Stimulated activated CD8-positive, alpha-beta memory T cell treated with anti-CD3 and anti-CD28 coated beads, Interleukin-15, amount 100 ng/mL, for 4 hours (primary cell): ENCODE measurements around the gene DGKE.

Source experiments
- DNase-seq, 2 donors: peaks; one replicate each; pipeline ENCODE4 v3.0.0-alpha.2; 2020; ENCODE audit warnings: low read depth in 2 of 2

DGKE gene

DNA sequence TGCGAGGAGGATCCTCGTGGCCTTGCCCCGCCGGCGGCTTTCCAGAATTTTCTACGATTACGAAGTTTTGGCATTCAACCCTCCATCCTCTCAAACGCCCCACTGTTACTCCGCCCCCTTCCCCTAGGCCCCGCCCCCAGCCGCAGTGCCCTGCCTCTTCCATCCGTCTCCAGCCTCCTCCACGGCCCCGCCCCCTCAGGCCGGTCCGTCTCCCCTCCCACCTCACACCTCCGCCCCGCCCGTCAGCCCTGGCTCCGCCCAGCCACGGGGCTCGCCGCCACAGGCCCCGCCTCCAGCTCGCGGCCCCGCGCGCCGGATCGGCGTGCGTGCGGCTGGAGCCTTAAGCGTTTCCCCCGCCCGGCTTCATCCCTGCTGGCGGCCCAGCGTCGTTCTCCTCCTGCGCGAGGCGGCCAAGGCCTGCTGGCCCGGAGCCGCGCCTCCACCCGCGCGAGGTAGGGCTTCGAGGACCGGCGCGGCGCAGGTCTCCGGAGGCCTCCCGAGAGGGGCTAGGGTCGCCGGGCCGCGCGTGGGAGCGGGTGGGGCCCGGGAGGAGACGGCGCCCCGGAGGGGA, at the start of gene DGKE, which contains the start of gene C17orf67:
TSS of gene DGKE (plus strand) at position 343 of the 571 bp plus-strand sequence. CDS start 645 bp downstream, outside the sequence.
TSS of gene C17orf67 (minus strand) at position 112 of the 571 bp plus-strand sequence. CDS start 18,110 bp downstream, outside the sequence.
- peak; percentile 98 for DNase-seq

DNA sequence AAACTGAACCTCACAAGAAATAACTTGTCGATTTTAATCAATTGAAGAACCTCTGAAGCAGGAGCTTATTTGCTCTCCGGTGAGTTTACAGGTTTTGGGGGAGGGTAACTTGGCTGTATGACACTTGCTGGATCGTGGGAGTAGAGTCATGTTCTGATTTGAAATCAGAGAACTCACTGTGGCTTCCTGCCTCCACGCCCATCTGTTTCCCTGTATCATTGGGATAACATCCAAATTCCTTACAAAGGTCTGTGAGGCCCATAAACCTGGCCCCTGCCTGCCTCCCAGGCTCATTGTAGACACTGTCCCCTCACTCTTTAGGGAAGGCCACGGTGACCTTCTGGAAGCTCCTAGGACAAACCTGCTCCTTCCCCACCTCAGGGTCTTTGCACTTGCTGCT, 48.5 kb upstream of the DGKE start:
- DNase-seq: no peak

DNA sequence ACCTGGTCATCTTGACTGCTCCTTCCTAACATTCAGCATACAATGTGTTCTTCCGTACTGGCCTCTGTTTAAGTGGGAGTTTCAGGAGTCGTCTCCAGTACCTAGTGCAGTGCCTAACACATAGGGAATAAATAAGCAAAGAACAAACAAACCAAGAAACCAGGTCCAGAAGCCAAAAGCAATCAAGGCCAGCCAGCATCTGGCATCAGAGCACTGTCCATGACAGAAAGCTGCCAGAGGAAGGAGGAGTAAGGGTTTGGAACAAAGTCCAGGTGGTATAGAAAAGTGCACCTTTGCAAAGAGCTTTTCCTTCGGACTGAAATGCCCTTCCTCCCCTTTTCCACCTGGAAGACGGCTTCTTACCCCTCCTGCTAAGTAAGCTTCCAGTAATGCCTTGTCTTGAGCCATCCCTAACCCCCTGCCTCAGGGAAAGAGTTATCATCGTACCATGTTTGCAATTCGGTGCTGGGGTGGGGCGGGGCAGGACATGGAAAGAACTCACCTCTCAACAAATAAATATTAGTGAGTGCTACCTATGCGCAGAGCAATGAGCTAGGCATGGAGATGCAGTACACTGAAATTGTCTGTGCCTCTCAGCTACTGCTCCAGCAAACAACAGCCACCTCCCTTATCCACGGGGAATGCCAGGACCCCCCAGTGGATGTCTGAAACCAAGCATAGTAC, 47.8 kb upstream of the DGKE start:
- no peak for DNase-seq

DNA sequence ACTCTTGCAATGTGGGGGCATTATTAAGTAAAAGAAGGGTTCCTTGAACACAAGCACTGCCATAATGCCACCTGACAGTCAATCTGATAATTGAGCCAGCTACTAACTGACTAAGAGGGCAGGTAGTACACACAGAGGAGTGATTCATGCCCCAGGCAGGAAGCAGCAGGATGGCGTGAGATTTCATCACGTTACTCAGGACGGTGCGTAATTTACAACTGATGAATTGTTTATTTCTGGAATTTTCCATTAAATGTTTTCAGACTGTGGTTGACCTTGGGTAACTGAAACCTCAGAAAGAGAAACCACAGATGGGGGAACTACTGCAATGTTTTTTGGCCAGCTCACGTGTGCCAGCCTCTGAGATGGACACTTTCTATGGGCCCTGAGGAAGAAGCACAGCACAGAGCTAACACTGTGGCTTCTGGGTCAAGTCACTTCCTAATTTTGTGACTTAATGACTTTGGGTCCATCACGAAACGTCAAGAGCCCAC, 46.9 kb upstream of the DGKE start:
- peak; percentile 15 to 46 for DNase-seq

DNA sequence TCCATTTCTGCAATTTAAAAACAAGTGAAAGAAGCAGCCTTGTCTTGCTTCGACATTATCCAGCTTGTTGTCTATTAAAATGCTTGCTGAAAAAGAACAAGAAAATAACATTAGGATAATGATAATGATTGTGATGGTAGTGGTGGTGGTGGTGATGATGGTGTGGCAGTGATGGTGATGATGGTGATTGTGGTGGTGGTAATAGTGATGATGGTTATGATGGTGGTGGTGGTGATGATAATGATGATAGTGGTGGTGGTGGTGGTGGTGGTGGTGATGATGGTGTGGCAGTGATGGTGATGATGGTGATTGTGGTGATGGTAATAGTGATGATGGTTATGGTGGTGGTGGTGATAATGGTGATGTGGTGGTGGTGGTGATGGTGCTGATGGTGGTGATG, 41.7 kb upstream of the DGKE start:
- DNase-seq: no peak

DNA sequence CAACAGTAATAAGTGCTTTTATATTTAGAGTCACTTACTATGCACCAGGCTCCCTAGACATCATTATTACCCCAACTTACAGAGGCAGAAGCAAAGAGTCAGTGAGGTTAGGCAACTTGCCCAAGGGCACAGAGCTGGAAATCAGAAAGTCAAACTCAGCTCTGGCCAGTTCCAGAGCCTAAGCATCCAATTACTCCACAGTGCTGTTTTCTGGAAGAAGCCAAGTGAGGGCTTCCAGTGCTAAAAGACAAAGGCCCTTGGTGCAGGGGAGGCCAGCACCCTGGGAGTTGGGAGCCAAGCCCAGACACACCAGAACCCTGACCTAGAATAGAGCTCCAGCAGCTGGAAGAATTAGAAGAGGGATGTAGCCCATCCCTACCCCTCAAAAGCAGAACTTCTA, 40.4 kb upstream of the DGKE start:
- no peak for DNase-seq

DNA sequence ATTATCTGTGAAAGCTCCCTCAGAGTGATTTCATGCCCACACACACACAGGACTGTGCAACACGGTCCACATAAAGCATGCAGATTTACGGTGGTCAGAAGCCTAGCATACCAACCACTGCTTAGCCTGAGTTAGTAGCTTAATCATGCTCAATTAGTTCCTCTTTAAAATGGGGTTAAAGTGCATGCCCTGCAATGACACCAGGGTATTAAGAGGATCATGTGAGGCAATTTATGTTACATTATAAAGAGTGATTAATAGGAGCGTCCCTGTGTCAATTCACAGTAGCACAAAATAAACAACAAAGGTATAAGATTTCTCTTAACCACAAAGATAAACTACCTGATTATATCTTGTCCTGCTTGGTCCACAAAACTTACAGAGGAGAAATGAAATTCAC, 40.0 kb upstream of the DGKE start:
- no peak for DNase-seq

DNA sequence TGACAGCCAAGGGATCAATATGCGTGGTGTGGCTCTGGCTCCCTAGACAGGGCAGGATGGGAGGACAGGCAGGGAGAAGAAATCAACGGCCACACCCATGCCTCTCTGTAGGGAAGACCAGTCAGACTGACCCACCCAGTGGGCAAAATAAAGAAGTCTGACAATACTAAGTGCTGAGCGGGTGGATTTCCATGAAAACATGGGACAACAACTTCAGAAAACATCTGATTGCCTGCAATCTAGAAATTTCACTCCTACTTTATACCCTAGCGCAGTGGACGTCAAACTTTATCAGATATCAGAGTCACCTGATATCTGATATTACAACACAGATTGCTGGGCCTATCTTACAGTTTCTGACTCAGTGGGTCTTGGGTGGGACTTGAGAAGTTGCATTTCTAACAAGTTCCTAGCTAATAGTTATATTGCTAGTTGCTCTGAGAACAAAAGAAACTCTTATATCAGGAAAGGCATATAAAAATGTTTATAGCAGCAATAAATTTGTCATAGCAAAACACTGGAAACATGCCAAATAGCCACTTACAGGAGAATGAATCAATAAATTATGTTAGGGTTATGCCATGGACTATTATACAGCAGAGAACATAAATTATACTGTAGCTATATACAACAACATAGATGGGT, 38.6 kb upstream of the DGKE start:
- DNase-seq: no peak

DNA sequence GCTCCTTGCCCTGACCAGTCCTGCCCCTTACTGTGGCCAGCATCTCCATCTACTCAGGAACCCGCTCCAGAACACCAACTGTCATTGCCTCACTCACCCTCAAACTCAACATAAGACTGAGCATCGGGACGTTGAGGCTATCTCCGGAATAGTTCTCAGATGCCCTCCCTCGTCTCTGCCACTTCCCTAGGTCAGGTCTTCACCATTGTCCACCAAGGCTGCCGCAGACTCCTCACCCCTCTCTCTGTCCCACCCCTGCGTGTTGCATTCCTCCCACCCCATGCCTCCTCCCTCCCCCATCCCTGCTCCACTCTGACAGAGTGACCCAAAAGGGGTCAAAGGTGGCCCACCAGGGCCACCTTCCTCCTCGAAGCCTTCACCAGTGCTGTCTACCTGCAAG, 37.4 kb upstream of the DGKE start:
- no peak for DNase-seq

DNA sequence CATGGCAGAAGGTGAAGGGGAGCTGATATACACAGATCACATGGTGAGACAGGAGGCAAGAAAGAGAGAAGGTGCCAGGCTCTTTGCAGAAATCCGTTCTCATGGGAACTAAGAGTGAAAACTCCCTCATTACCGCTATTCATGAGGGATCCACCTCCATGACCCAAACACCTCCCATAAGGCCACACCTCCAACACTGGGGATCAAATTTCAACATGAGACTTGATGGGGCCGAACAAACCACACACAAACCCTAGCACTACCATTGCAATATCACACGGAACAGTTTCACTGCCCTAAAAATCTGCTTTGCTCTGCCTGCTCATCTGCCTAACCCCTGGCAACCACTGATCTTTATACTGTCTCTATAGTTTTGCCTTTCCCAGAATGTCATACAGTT, 35.0 kb upstream of the DGKE start:
- DNase-seq: no peak

DNA sequence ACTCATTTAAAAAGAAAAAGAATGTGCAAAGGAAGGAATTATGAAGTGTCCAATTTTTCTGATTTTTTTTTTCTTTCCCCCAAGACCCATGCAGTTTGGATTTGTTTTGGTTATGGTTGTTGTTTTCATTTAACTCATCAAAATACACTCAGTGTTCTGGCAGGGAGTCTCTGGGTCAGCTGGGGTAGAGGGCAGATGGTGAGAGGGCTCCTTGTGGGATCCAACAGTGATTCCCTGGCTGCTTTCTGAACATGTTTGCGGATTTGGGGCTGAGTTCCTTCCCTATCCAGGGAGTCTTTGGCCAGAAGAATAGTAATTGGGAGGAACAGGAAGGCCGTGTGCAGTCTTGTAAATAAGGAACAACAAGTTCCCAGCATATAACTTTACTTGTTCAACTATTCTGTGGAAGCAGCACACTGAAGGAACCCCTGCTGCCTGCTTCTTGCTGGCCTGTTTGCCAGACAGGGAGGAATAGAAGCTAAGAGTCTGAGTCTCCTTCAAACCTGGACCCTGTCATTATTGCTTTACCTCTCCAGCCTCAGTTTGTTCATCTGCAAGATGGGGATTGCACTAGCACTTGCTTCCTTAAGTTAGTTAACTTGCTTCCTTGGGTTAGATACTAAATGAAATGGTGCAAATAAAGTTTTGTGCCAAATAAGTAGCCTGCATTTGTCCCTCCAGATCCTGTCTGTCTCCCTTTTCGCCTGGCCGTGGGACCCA, 32.3 kb upstream of the DGKE start:
- no peak for DNase-seq

DNA sequence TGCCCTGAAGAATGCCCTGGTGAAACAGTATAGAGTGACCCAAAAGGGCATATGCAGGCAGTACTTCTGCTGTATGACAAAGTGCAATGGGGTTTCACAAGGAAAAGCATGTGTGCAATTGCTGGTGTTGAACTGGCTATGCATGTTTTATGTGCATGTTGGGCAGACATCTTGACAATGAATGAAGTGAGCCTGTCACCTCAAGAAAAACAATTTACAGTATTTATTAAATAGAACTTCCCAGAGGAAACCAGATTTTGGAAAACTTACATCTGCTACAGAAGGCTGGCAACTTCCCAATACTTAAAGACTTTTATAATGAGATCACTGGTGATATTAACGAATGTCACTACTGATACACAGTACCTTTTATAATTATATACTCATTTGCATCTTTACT, 30.9 kb upstream of the DGKE start:
- DNase-seq: no peak

DNA sequence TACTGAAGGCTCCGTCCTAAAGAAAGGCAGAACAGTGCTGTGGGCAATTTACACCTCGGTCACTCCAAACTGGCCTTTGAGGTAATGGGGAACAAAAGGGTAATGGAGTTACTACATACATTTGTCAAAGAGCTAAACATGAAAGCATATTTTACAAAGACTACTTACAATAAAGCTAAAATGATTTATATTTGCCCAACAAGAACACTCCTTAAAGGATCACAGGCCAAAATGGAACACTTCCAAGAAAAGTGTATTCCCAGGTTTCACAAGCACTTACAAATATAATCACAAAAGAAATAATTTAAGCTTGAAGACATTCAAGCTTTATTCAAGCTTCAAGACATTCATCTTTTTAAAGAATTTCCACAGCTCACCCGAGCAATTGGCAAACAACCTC, 29.5 kb upstream of the DGKE start:
- no peak for DNase-seq

DNA sequence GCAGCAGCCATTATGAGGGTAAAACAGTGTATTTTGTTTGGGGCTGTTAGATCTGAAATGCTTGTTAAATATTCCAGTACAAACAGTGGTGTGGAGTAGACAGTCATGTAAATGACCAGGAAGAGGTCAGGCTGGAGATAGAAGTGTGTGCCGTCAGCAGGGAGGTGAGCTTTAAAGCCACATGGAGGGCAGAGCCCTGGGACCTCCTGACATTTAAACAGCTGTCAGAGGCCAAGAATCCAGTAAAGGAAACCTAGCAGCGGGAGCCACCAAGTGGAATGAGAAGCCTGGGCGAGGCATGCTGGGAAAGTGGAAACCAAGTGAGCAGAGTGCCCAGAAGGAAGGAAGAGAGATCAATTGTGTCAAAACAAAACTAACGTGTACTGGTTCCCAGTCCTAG, 27.0 kb upstream of the DGKE start:
- no peak for DNase-seq

DNA sequence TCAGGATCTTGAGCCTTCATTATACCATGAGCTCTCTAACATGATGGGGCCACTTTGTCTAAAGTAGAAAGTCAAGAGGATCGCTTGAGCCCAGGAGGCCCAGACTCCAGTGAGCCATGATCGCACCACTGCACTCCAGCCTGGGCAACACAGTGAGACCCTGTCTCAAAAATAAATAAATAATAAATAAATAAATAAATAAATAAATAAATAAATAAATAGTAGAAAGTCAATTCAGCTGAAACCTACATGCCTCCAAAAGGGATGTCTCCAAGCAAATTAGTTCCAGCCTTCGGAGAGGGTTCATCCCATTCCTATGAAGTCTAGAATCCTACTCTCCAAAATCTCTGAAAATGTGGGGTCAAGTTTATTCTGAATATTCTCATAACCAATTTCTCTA, 26.2 kb upstream of the DGKE start:
- no peak for DNase-seq

DNA sequence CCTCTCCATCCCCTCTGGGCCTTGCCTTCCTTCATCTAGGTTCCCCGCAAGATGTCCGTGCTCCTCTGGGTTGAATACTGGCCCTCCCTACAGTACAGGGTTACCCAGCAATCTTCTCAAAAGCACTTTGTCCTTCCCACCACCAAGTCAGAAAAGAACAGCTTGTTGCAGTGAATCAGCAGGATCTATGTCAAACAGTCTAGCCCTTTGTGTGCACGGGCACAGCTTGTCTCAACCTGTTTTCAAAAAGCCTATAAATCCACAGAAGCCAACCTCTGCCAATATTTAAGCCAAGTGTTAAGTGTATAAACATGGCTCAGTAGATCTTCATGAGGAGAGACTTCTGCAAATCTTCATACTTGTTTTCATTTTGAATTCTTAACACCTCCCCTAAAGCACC, 25.4 kb upstream of the DGKE start:
- DNase-seq: no peak

DNA sequence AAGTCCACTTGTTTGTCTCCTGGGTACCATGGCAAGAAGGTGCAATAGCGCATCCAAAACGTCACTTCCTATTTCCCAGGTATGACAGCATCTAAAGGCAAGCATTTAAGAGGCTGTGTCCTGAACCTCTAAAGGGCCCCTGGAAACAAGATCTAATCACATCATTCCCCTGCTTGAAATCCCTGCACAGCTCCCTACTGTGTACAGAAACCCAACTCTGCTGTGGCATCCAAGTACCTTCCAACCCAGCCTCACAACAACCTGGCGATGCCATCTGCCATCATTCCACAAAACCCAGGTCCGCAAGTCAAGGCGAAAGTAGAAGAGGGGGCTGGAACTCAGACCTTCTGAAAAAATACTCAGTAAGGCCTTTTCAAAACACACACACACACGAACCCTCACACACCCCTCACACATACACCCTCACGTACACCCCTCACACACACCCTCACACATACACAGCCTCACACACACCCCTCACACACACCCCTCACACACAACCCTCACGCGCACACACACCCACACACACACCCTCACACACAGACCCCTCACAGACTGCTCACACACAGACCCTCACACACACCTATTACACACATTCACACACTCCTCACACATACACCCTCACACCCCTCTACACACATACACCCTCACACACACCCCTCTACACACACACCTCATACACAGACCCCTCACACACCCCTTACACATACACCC, 24.7 kb upstream of the DGKE start:
- DNase-seq: no peak

DNA sequence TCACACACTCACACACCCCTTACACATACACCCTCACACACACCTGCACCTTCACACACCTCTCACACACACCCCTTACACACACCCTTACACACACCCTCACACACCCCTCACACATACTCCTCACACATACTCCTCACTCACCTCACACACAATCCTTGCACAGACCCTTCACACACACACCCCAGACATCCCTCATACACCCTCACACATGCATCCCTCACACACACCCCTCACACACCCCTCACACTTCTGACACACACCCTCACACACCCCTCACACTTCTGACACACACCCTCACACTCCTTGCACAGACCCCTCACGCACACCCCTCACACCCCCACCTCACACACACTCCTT, 24.2 kb upstream of the DGKE start:
- DNase-seq: no peak

DNA sequence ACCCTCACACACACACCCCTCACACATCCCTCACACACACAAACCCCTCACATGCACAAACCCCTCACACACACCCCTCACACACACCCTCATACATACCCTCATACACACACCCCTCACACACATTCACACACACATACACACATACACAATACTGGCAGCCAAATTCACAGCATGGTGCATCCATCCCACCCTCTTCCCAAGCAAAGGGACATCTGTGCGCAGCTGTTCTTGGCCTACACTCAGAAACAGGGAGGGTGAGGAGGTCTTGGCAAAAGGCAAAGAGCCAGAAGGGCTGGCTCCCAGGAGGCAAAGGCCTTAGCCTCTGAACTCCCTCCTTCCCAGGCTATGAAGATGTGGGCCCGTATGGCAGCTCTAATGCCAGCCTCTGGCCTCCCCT, 23.6 kb upstream of the DGKE start:
- DNase-seq: no peak

DNA sequence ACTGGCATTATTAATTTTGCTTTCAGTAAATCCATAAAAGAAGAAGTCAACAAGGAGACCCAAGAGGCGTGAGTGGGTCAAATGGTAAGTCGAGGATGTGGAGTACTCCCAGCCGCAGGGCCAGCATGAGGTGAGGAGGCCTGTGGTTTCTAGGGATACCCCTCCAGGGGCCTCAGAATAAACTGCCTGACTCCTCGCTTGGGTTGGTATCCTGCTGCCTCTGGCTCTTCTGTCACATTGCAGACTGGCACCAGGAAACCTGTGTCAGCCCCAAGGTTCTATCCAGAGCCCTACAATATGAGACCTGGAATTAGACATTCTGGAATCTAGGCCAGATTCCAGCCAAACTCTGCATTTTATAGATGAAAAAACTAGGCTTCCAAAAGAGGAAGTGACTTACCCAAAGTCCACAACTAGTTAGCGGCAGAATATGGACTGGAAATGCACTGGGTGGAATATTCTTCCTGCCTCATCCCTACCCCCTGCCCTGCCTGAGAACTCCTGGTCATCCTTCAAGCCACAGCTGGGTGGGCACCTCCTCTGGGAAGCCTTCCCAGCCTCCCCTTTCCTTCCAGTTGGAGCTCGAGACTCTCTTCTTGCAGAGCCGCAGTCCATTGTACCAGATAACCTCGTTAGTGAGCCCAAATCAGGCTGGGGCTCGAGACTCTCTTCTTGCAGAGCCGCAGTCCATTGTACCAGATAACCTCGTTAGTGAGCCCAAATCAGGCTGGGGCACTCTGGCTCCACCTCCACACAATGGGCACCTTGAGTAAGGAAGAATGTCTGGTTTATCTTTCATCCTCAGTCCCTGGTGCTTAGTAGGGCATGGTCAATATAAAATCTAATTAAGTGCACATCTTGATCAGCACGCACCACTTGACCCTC, 22.8 kb upstream of the DGKE start:
- no peak for DNase-seq

DNA sequence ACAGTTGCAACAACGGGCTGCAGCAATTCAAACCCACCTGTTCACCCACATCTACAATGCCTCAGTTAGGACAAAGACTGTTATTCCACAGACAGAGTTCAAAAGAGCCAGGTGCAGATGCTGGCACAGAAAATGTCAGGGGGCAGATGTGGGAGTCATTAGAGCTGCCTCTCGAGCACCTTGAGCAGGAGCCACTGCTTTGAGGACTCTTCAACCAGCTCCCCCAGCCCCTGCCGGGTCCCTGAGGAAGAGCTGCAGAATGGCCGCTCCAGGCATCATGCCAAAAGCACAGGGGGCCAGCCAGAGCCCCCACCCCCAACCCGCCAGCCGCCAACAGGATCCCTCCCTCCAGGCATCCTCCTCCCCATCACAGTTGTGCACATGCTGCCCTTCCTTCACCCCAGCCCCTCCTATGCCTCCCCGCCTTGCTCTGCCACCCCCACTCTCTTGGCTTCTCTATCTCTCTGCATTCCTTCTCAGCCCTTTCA, 21.0 kb upstream of the DGKE start:
- DNase-seq: no peak
